Islet precursor cell (in vitro differentiated cells): ENCODE data around the gene HLA-E.
"Not testable (repeated sequence)": the region's sequence is repeated elsewhere in the genome, so short reads cannot be mapped to it uniquely, and the experiment has no call there.

Experiments used
- DNase-seq: peaks from one replicate; pipeline ENCODE4 v3.0.0-alpha.2; 2018

The HLA-E gene

DNA sequence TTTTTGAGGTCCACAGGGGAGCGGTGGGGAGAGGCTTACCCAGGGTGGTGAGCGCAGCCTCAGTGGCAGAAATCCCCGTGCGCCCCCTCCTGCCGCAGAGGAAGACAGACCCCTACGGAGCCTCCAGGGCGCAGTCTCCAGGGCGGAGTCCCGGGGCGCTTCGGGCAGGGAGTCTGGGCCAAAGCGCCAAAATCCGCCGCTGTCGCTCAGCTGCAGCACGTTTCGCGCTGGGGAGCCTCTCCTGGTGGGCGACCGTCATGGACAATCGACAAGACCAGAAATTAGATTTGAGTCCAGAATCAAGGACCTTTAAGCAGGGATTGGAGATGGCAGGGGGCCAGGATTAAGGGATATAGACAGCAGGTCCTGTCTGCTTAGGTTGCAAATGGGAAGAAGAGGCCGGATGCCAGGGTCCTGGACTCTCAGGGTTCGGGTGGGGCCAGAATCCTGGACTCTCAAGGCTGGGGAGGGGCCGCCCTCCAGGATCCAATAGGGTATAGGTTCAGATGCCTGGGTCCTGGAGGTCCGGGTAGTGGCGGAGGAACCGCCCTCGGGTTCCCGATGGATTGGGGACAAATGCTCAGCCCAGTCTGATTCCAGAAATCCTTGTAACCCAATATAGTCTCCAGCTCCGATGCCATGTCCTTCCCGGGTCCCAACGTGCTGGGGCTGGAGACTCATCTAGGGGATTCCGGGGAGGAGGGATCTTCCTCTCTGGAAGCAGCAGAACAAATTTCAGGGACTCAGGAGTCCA is 7.9 kb upstream of the HLA-E start:
- DNase-seq: no peak

- DNase-seq: peak; percentile 93
These were observed 7.2 kb upstream of the HLA-E start for GRCh38 chr6:30481965-30482644.

- peak; percentile 50 for DNase-seq
These were observed 5.5 kb upstream of the HLA-E start for GRCh38 chr6:30483677-30484279.

- no peak for DNase-seq
These were observed 4.1 kb upstream of the HLA-E start for GRCh38 chr6:30485236-30485635.

GRCh38 chr6:30487926-30488325 is 1.4 kb upstream of the HLA-E start:
- DNase-seq: no peak

GRCh38 chr6:30488697-30489080 is 620 bp upstream of the HLA-E start:
- not testable (repeated sequence) for DNase-seq

- peak; percentile 88 for DNase-seq
These were observed 942 bp downstream of the HLA-E start for GRCh38 chr6:30490026-30490876.

GRCh38 chr6:30491291-30491953 is 2.1 kb downstream of the HLA-E start:
- not testable (repeated sequence) for DNase-seq

GRCh38 chr6:30491991-30492952 is 3.0 kb downstream of the HLA-E start:
- DNase-seq: no peak

DNA sequence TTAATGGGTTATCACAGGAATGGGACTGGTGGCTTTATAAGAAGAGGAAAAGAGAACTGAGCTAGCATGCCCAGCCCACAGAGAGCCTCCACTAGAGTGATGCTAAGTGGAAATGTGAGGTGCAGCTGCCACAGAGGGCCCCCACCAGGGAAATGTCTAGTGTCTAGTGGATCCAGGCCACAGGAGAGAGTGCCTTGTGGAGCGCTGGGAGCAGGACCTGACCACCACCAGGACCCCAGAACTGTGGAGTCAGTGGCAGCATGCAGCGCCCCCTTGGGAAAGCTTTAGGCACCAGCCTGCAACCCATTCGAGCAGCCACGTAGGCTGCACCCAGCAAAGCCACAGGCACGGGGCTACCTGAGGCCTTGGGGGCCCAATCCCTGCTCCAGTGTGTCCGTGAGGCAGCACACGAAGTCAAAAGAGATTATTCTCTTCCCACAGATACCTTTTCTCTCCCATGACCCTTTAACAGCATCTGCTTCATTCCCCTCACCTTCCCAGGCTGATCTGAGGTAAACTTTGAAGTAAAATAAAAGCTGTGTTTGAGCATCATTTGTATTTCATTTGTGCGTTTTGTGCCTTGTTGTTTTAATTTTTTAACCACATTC is 4.4 kb downstream of the HLA-E start:
- no peak for DNase-seq

DNA sequence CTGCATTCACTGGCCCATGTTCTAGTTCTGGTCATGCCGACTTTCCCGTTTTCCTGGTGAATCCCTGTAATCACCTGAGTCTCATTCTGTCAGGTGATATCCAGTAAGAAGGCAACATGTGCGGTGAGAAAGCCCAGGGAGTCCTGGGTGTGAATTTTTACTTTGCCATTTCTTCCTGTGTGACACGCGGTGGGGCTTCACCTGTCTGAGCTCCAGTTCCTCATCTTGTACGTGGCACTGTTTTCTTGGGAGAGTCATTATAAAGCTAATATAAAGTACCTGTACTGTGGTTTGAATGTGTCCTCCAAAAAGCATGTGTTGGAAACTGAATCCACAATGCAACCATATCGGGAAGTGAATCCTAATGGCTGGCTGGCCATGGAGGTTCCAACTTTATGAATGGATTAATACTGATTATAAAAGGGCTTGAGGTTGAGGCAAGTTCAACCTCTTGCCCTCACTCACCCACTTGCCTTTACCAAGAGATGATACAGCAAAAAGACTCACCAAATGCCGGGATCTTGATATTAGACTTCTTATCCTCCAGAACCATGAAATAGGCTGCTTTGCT is 5.1 kb downstream of the HLA-E start:
- no peak for DNase-seq

DNA sequence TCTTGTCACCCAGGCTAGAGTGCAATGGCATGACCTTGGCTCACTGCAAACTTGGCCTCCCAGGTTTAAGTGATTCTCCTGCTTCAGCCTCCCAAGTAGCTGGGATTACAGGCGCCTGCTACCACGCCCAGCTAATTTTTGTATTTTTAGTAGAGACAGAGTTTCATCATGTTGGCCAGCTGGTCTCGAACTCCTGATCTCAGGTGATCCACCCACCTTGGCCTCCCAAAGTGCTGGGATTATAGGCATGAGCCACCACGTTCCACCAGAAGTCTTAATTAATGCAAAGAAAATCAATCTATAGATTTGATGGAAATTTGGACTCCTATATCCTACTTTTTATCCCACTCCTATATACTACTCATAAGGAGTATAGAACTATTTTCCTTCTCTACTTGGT is 5.8 kb downstream of the HLA-E start:
- DNase-seq: not testable (repeated sequence)

DNA sequence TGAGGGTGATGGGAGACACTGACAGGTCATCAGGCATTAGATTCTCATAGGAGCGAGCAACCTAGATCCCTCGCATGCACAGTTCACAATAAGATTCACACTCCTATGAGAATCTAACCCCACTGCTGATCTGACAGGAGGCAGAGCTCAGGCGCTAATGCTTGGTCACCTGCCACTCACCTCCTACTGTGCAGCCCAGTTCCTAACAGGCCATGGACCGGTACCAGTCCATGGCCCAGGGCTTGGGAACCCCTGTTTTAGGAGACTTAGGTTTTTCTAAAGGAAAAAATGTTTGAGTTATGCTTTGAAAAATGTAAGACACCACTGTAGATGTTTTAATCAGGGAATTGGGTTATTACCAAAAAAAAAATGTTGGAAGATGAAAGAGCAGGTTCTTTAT is 6.7 kb downstream of the HLA-E start:
- no peak for DNase-seq

GRCh38 chr6:30497261-30497599 is 7.9 kb downstream of the HLA-E start:
- peak; percentile 7 for DNase-seq

GRCh38 chr6:30497714-30498113 is 8.4 kb downstream of the HLA-E start:
- DNase-seq: peak; percentile 21

GRCh38 chr6:30498705-30499104 is 9.4 kb downstream of the HLA-E start:
- peak; percentile 18 for DNase-seq

DNA sequence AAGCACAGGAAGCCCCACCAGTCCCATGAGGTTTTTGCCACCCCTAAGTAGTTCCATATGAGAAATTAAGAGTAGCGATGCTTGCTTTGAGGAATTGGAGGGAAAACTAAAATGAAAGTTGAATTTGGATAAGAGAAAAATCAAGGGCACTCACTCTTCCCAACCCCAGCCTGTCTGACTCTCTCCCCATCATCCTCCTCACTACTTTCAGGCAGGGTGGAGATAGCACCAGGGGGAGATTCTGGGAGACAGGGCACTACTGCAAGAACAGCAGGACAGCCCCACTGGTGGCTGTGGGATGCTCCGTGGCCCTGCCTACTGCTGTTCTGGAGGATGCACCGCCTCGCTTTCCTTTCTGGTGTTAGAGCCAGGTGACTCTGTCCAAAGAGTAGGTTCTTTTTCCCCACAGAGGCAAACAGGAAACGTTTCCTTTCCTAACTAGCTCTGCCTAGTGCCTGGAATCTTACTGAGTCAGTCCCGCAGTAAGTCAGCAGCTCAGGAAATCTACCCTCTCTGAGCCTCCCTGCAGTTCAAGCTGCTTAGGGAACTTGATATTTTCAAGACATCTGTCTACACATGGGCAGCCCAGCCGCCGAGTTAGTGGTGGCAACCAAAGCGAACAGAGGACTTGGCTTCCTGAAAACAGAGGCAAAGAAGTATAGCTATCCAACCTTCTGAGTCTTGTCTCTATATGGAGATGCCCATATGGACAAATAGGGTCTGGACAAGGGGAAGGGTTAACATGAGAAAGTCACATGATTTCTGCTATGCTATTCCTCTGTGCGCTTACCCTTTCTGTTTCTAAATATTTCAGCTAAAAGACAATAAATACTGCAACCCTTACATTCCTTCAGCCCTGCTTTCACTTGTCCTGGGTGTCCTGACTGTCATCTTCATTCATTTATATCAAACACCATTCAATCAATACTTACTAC is 11.4 kb downstream of the HLA-E start:
- peak; percentile 66 for DNase-seq

DNA sequence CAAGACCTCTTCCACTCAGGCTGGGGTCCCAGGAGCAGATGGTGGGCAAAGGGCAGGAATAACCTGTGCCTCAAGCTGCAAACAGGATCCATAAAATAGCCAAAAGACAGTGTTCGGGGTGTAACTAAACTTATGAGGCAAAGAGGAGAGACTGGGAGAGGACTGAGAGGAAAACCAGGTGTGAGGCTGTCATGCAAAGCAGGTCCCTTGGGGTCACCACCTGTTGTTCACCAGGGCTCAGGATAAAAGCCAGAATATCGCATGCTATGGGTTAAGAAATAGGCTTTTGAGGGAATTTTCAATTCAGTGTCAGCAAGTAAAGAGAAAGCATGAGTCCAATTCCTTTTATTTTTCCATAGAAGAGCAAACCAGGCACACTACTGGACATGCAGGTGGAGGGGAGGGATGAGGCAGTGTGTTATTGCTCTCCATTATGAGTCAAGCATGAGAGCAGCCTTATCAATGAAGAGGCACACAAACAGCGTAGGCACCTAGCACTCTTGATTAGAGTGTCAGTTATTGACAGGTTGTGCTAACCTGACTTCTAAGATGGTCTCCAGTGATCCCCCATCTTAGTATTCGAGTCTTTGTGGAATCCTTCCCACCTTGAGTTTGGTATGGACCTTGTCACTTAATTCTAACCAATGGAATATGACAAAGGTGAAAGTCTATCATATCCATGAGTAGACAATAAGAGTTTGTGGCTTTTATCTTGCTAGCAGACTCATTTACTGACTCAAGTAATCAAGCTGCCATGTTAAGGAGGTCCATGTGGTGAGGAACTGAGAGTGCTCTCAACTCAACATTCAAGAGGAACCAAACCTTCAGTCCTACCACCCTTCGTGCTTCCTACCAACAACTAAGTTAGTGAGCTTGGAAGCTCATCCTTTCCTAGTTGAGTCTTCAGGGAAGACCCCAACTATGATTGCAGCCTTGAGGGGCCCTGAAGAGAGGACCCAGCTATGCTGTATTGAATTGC is 18.8 kb downstream of the HLA-E start:
- peak; percentile 16 for DNase-seq
